Left cardiac atrium (tissue), 4 donors: ENCODE data around the gene ZBTB32. TPM values are rescaled to one million over a fixed set of nuclear protein-coding genes. Genes with fewer than 3 reads are reported as not detected.

ENCODE experiments used
- ATAC-seq, 2 donors: fragments of 200-7000 bp; cut with Tn5 transposase; one replicate each; pipeline ENCODE4 v1.9.1; 2020; ENCODE audit warnings: mild to moderate bottlenecking in 2 of 2, moderate library complexity in 2 of 2
- DNase-seq: peaks from one replicate; pipeline ENCODE4 v3.0.0-alpha.2; 2020
- intact Hi-C, 2 donors: fragments of 100-400 bp; cut with DNase I; formaldehyde crosslinking; loops; one replicate each; pipeline versions ENCODE4 v1.14.1 to v1.15.1; 2022 to 2023
- total RNA-seq, 2 donors: library from RNA; stranded (reverse); fragmentation: NEBNext Ultra II Directional; extraction: Animal tissue kit (Norgen Biotek cat#: 25700); gene quantifications; one replicate each; pipeline ENCODE4 v1.2.1, GENCODE V29; 2021
- donor health status: DM: no; HTN: yes; CAD: no.
- donor health status: DM: no; HTN: yes; CAD: no; lungs with severe emphysema.
- donor health status: DM: yes; HTN: yes; CAD: no.
- donor health status: Dilated cardiomyopathy.

ZBTB32 gene
- total RNA-seq, 2 donors from 2014 or later: not detected

- DNase-seq (no peak), ATAC-seq (no peak)
- intact Hi-C loops: no loop called here
Observed at GRCh38 chr19:35729763-35730162, 25.4 kb downstream of the ZBTB32 start.

GRCh38 chr19:35730326-35730725 lies 26.0 kb downstream of the ZBTB32 start:
- ATAC-seq: no peak
- intact Hi-C loops: no loop called here
- DNase-seq: no peak

- DNase-seq (no peak), ATAC-seq (no peak)
- intact Hi-C loops: no loop called here
Observed at GRCh38 chr19:35731353-35731752, 27.0 kb downstream of the ZBTB32 start.

- no peak for ATAC-seq
- DNase-seq: no peak
- intact Hi-C loops: no loop called here
Observed at GRCh38 chr19:35731779-35732405, 27.5 kb downstream of the ZBTB32 start.

GRCh38 chr19:35732540-35733179 lies 28.3 kb downstream of the ZBTB32 start:
- no peak for ATAC-seq
- DNase-seq: peak; percentile 20
- intact Hi-C loops: no loop called here

GRCh38 chr19:35733180-35734125 lies 29.1 kb downstream of the ZBTB32 start:
- intact Hi-C loops: no loop called here
- peak; percentile 21 for DNase-seq

GRCh38 chr19:35734273-35734672 lies 29.9 kb downstream of the ZBTB32 start:
- ATAC-seq: no peak
- peak; percentile 17 for DNase-seq
- intact Hi-C loops: no loop called here

More at GRCh38 chr19:35733180-35734125, 29.1 kb downstream of the ZBTB32 start:
- no peak for ATAC-seq

GRCh38 chr19:35734889-35735288 lies 30.5 kb downstream of the ZBTB32 start:
- intact Hi-C loops: no loop called here

GRCh38 chr19:35736913-35737886 lies 32.8 kb downstream of the ZBTB32 start:
- no peak for ATAC-seq
- no peak for DNase-seq
- intact Hi-C loops: no loop called here

More at GRCh38 chr19:35734889-35735288, 30.5 kb downstream of the ZBTB32 start:
- DNase-seq (no peak), ATAC-seq (no peak)

- ATAC-seq: no peak
- intact Hi-C loops: no loop called here
- no peak for DNase-seq
Observed at GRCh38 chr19:35738021-35738886, 33.9 kb downstream of the ZBTB32 start.

- intact Hi-C loops: no loop called here
- ATAC-seq (no peak), DNase-seq (no peak)
Observed at GRCh38 chr19:35738887-35739229, 34.5 kb downstream of the ZBTB32 start.

- intact Hi-C loops: loop anchor here in 1 of 2 donors (10.0 kb wide), 1 partner anchor 195 kb away; the partner anchor contains the start of gene LRFN3
- DNase-seq (no peak), ATAC-seq (no peak)
Observed at GRCh38 chr19:35739275-35740107, 35.1 kb downstream of the ZBTB32 start.

- DNase-seq (no peak), ATAC-seq (no peak)
- intact Hi-C loops: loop anchor here in 1 of 2 donors (10.0 kb wide), 1 partner anchor 195 kb away; the partner anchor contains the start of gene LRFN3
Observed at GRCh38 chr19:35740108-35740422, 35.7 kb downstream of the ZBTB32 start.

- DNase-seq (peak; percentile 99), ATAC-seq (peak; percentile 88 to 90)
- intact Hi-C loops: loop anchor here in 1 of 2 donors (10.0 kb wide), 1 partner anchor 194 kb away; the partner anchor contains the start of gene LRFN3
Observed at GRCh38 chr19:35740423-35741202, 36.3 kb downstream of the ZBTB32 start.

GRCh38 chr19:35741203-35741515 lies 36.8 kb downstream of the ZBTB32 start:
- DNase-seq: no peak
- no peak for ATAC-seq
- intact Hi-C loops: loop anchor here in 1 of 2 donors (10.0 kb wide), 1 partner anchor 194 kb away; the partner anchor contains the start of gene LRFN3

- intact Hi-C loops: loop anchor here in 1 of 2 donors (10.0 kb wide), 1 partner anchor 193 kb away; the partner anchor contains the start of gene LRFN3
- ATAC-seq (no peak), DNase-seq (no peak)
Observed at GRCh38 chr19:35742121-35742724, 37.9 kb downstream of the ZBTB32 start, which contains the start of gene IGFLR1. Gene IGFLR1, minus strand, starts transcription at chr19:35742452. Its CDS starts 1,272 bp downstream, at chr19:35741180.
